NCI-H2029 (cell line): ENCODE data around the gene PLPP6.
A peak's percentile ranks its signal among the peaks of the same experiment; 100 is the strongest.

Source experiments
- DNase-seq: peaks from one replicate; lab custom pipeline; 2025; lab: John Stamatoyannopoulos, UW

The PLPP6 gene

DNA sequence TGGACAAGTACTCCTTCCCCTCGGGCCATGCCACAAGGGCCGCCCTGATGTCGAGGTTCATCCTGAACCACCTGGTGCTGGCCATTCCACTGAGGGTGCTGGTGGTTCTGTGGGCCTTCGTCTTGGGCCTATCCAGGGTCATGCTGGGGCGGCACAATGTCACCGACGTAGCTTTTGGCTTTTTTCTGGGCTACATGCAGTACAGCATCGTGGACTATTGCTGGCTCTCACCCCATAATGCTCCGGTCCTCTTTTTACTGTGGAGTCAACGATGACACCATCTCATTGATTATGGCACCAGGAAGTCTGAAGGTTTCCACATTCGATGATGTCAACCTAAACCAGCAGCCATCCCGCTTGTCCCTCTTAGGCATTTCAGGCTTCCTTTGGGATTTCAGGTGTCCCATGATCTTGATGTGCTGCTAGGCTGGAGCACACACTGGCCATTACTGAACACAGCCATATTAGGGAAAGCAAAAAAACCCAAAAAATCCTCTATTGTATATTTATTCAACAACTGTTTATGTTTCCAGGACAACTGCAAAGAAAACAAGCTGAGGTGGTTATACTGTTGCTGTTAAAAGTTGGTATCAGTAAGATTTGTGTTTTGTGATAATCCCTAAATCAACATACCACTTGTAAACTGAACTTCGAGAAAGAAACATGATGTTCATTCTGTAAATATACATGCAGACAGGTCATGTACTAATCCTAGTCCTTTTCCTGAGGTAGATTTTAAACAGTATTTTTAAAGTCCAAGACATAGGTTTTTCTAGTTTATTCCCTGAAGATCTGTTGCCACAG, 1.1 kb downstream of the PLPP6 start:
- peak; percentile 31 for DNase-seq

DNA sequence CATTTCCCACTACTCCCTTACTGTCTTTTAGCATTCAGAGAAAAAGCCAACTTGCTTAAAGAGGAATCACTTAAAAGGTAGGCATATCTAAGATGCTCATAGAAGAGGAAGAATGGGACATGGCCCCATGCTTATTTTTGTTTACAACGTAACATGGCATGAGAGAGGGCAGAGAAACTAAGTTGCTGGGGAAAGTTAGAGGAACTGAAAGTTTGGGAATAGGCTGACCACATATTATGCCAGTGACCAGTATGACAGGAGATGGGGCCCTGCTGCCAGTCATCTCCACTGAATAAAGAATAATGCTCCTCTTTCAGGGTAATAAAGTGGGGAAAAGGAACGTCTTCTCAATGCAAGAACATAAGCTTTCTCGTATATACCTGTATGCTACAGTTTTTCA, 1.9 kb downstream of the PLPP6 start:
- DNase-seq = no peak

DNA sequence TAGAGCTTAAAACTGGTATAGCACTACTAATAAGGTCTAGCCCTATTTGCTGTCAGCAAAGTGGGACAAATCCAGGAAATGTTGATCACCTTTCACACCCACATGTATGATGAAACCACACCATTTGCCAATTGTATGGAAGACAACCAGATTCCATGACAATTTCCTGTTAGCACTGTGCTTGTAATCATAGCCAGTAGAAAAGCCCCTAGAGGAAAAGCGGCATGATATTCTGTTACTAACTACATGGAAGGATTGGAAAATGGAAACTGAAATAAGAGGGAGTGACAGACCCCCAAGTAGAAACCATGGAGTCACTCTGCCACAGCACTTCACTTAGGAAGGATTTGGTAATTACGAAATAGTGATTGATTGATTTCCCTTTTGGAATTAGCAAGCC, 3.3 kb downstream of the PLPP6 start:
- peak; percentile 50 for DNase-seq

DNA sequence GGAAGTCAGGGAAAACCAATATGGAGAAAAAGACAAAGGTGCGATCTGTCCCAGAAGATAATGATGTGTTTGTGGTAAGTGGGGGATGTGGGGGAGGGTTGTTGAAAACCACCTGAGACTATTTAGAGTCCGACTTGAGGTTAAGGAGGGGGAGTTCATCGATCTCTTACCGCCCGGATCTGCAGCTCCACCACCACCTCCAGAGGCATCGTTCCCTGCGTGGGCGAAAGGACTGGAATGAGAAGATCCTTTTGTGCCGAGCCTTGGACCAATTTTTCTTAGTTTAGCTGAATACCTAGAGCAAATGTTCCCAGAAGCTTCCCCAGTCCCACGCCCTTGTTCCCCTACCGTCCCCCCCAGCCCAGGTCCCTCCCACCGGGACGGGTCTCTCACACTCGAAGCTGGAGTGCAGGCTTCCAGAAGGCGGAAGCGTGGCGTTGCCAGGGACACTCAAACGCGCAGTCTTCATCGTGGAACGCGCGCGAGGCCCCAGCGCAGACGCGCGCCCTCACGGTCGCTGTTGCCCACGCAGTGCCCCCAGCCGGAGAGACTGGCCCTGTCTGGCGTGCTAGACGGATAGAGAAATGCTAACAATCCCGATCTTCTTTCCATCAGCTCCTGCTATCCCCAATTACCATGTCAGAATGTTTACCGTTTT, 4.1 kb downstream of the PLPP6 start, which contains the start of gene SPATA6L:
TSS of gene SPATA6L (minus strand) at position 439 of the 658 bp plus-strand sequence. CDS start at position 209, 230 bp downstream.
- DNase-seq = peak; percentile 44

DNA sequence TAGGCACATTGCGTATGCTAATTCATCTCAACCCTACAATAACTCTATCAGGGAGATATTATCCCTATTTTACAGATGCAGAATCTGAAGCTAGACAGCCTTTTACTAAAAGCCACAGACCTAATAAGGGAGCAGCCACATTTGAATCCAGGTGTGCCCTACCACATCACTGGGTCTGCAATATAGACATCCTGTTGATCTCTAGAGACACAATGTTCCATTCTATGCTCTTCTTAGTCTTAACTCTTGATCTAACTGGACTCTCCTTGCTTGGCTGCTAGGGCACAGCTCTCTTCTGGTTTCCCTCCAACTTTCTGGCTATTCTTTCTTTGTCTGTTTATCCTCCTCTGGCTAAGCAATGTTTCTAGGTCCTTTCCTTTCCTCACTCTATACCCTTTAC, 5.6 kb downstream of the PLPP6 start:
- DNase-seq = no peak

DNA sequence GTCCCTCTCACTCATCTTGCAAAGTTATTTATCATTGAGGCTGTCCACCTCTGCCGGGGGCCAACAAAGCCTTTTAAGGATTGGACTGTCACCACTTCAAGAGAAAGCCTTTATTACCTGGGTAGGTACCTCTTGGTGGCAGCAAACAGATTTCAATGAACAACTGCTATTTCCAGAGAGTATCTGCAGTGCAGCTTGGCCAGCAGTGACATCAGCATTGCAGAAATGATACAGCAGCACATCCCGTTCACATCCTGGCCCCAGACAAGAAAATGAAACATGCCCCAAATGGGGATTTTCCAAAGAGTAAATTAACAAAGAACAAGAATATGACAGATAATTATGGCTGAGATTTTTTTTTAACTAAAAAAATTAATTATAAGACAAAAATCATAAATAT, 6.5 kb downstream of the PLPP6 start:
- no peak for DNase-seq

DNA sequence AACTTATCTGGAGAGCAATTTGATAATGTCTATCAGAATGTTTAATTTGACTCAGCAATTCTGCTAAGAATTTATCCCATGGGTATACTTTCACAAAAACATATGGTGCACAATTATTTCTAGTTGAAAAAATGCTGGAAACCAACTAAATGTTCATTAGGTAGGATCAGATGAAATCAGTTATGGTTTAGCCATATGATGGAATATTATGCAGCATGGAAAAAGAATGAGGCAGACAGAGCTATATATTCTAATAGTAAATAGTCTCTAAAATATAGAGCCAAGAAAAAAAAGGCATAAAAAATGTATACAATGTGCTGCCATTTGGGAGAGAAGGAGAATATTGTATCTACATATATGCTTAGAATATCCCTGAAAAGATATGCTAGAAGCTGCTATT, 7.8 kb downstream of the PLPP6 start:
- DNase-seq = no peak

DNA sequence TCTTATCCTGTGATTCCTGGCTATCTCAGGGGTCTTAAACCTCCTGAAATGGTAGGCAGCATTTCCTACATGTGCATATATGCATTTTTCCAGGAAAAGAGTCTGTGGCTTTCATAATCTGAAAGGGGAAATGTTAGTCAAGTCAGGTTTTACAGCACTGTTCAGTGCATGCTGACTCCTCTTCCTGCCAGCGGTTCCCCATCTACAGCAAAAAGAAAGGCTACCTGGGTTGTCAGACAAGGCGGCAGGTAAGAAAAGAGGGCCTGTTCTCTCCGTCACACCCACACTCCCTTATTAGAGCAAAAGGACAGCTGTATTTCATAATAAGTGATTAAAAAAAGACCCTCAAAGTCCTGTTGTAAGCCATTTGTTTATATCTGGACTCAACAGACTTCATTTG, 8.5 kb downstream of the PLPP6 start:
- no peak for DNase-seq

DNA sequence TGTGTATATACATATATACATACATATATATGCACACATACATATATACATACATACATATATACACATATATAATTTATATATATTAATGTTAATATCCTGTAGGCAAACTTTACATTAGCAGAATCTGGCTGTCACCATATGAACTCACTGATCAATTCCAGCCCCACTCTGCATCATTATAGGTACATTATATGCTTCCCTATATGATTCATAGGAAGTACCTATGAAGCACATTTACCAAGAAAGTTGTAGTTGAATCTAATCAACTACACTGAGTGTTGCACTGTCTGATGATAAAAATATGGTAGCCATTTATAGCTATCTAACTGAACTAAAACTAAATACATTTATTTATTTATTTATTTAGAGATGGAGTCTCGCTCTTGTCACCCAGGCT, 9.6 kb downstream of the PLPP6 start:
- DNase-seq = no peak

DNA sequence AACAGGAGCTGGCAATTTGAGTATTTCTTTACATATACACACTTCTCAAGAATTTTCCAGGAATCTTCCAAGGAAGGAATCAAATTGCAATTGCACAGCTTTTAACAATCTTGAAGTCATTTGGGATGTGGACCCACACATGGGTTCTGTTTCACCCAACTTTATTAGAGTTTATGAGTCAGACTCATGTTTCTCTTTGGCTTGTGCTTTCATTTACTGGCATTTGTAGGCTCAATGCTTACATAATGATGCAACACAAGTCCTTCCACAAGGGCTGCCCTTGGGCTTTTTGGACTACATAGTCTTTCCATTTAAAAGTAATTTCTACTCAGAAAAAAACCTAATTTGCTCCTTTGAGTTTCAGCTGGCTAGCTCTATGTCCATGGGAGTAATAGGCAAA, 12.7 kb downstream of the PLPP6 start:
- no peak for DNase-seq

DNA sequence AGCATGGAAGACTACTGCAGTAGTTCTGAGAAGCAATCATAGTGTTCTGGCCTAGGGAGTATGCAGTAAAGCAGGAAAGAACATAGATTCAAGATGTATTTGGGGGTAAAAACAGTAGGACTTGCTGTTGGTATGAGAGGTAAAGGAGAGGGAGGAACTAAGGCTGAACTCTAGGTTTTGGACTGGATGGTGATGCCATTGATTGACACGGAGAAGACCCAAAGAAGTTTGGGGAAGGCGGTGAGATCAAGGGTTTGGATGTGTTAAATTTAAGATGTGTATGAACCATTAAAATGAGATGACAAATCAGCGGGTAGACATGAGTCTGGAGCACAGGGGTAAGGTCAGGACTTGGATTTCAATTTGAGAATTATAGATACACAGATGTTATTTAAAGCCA, 15.3 kb downstream of the PLPP6 start:
- no peak for DNase-seq

DNA sequence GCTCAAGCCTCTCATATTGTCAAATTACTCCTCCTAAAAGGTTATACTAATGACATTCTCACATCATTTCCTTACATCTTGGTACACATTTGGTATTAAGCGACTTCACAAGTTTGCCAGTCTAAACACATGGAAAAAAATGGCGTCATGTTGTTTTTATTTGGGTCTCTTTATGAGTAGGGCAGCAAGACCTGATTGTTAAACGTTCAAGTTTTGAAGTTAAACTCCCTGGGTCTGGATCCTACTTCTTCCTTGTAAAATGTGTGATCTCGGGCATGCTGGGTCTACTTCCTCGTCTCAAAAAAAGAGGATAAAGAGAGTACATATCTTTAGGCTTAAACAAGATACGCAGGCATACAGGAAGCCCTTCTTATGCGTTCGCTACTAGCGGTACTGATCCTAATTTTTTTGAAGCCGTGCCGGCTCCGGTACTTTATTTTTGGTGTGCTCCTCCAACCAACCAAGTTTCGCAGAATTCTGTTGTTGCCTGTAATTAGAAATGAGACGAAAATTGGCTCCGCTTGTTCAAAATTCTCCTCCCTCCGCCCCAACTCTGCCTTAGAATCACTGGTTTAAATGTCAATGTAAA, 16.7 kb downstream of the PLPP6 start:
- no peak for DNase-seq

DNA sequence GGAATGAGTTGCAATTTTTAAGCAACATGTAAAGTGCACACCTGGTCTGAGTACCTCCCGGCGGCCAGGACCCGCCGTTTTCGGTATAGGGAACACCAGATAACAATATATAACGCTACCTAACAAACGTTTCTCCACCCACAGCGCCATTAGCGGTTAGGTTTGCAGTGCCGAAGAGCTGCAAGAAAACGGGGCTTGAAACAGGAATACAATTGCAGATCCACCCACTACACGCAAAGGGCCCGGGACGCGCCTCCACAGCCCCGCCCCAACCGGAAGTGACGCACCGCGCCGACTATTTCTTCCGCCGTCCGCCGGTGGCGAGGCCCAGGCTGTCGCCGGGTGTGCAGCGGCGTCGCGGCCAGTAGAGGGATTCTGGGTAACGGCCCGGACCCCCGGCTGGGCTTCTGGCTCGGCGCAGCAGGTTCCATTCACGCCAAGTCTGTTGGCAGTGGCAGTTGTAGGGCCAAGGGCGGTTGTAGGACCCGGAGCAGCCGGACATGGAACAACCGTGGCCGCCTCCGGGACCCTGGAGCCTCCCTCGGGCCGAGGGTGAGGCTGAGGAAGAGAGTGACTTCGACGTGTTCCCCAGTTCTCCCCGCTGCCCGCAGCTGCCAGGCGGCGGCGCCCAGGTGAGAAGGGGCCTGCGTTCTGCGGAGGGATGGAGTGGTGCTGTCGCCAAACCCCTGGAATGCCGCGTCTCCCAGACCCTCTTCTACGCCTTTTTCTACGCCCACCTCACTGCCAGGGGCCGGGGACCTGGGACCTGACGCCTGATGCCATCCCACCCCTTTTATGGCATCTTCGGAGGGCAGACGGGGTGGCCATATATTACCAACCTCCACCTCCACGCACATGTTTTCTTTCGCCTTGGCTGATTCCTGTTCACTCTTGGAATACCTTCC, 17.4 kb downstream of the PLPP6 start, which contains the start of gene CDC37L1:
TSS of gene CDC37L1 (plus strand) at position 302 of the 905 bp plus-strand sequence. CDS start at position 501, 199 bp downstream.
- DNase-seq = peak; percentile 74

DNA sequence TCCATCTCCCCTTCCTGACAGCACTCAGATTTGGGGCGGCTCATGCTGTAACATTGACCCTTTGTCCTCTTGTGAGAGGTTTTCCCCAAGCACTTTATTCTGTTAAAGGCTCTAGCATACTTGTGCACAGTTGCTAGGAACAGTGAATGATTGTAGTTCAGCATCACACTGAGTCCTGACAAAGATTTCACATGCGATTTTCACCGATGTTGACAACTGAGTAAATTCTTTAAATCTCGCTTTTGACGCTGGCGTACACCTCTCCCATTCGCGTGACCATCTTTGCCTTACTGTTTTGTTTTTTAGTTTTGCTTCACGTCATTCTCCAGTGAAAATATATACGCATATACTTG, 18.1 kb downstream of the PLPP6 start:
- no peak for DNase-seq

DNA sequence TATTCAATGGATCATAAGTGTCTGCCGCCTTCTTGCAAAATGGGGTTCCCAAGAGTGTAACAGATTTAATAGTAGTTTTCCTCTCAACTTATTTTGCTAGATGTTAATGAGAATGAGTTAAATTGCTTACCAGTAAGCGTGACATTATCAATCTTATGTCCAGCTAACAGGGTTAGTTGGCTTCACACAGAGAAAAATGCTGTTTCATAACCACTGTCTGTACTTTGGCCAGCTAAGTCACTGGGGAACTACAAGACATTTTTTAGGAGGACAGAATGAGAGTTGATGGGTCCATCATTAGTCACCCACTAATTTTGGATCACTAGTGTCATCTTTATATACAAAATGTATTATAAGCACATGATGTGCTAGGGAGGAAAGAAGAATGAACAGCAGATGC, 18.7 kb downstream of the PLPP6 start:
- no peak for DNase-seq

DNA sequence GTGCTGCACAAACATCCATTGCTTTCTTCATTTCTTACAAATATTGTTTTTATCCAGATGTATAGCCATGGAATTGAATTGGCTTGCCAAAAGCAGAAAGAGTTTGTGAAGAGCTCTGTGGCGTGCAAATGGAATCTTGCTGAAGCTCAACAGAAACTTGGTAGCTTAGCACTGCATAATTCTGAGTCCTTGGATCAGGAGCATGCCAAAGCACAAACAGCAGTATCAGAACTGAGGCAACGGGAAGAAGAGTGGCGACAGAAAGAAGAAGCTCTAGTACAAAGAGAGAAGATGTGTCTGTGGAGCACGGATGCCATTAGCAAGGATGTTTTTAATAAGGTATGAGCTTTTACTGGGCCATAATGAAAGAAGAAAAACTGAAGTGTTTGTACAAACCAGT, 22.7 kb downstream of the PLPP6 start:
- no peak for DNase-seq

DNA sequence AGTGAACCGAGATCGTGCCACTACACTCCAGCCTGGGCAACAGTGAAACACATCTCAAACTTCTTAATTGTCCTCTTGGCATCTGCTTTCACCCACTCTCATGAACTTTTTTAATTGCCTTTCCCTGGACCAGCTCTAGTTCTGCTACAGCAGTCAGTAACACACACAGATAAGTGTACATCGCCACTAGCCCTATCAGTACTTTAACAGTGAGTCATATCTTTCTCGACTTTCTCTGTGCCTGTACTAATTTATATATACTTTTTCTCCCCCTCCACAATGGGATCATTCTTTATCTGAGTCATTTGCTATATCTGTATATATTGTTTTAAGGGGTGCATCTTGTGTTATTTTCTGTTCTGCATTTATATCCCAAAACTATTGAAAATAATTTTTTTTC, 24.0 kb downstream of the PLPP6 start:
- no peak for DNase-seq

DNA sequence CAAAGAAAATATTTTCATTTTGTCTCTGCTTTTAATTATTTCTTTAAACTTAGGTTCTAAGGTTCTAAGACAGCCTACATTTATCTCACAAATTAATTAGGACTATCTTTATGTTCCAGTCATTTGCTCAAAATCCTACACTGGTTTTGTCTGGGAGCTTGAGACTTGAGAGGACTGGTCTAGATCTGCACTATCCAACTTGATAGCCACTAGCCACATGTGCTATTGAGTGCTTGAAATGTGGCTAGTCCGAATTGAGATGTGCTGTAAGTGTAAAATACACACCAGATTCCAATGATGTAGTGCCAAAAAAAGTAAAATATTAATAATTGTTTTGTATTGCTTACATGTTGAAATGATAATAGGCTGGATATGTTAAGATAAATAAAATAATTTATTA, 24.5 kb downstream of the PLPP6 start:
- DNase-seq = no peak

DNA sequence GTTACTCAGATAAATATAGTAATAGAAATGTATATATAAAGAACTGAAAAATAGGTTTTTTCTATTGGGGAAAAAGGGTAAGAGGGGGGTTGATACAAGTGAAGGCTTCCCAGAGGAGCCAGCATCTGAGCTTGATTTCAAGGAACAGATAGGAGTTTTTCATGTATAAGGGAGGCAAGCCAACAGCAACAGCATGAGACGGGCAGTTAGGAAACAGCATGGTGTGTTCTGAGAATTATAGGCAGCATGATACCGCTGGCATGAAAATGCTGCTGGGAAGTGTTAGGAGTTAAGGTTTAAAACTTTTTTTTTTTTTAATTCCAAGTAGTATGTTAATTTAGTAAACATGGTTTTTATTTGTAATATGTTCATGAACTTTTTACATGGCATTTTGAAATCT, 26.9 kb downstream of the PLPP6 start:
- DNase-seq = no peak

DNA sequence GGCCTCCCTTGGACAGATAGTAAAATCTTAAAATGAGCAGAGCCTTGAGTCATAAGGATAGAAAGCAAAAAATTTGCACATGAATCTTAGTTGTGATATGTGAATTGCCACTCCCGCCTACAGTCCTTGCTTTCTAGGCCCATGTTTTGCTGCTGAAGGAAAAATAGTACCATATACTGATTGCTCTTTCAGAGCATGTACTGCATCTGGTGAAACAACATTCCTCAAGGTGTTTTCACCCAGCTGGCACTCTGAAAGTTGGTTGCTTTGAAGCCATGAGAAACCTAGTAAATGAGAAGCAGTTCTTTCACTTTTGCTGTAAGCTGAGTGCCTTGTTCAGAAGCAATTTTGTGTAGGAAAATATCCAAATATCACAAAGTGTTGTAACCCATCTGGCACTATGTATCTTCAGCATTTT, 27.6 kb downstream of the PLPP6 start:
- DNase-seq = no peak

DNA sequence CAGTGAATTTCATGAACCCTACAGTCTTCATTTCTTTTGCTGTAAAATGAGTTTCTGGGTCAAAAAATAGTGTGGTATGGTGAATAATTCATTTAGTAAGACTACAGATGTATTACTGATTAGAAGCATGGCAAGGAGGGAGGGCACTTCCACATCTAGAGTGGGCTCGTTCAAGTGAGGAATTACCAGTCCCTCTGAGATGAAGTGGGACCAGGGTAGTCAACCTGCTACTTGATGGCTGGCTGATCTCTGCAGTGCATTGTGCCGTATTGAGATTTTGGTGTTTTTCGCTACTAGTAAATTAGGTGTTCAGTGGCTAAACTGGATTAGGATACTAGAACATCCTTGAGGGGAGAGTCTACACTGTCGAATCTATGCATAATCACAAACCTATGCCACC, 28.1 kb downstream of the PLPP6 start:
- DNase-seq = no peak

DNA sequence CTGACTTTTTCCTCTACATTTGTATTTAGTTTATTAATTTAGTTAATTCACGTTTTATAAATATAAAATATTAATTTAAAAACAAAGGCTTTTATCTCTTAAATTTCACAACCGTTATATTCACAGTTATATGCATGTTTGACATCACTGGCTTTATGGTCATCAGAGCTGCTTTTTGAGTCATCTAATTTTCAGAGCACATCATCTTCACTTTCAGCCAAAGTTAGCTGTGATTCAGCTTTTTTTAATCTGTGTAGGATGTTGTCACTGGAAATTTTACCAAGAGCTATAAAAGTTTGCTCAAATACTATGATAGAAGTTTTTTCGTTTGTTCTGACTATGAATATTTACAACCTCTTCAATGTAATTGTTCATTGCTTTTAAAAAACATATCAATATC, 29.7 kb downstream of the PLPP6 start:
- no peak for DNase-seq
